K562 (cell line): ENCODE results near the gene ARHGAP26. TPM values are rescaled to one million over a fixed set of nuclear protein-coding genes. Genes with fewer than 3 reads are reported as not detected.

ENCODE experiments used
- ATAC-seq: fragments of 200-7000 bp; cut with Tn5 transposase; 3 replicates; pipeline ENCODE4 v1.9.1; 2020; ENCODE audit warnings: moderate library complexity
- BruUV-seq: library from RNA; stranded (reverse); fragments of 400-500 nt; replicated peaks from 2 replicates; lab custom pipeline; 2021; lab: Mats Ljungman, UMichigan
- CTCF ChIA-PET: fragments of 300-600 bp; formaldehyde crosslinking; extraction: SDS; loops from one replicate; lab custom pipeline; 2021; ENCODE audit warnings: low intra/inter-chr PET ratio; lab: Yijun Ruan, JAX
- POLR2A ChIA-PET: fragments of 300-600, 350-650 bp; sonication (Branson Sonifier 250); formaldehyde crosslinking; extraction: SDS; loops from one replicate; lab custom pipeline; 2021; ENCODE audit warnings: antibody characterized with exemption, inconsistent platforms; lab: Yijun Ruan, JAX
- DNase-seq, 4 experiments: peaks; one replicate each; pipeline versions ENCODE4 v3.0.0 to v3.0.0-alpha.2; 2011 to 2018; ENCODE audit warnings: low spot score in 3 of 4, mixed read lengths in 3 of 4; ENCODE audit errors: extremely low read depth in 1 of 4
- FAIRE-seq: peaks from 2 replicates; lab custom pipeline; 2011; peaks lifted over from hg19 to GRCh38; lab: Jason Lieb, UNC
- H2AFZ ChIP-seq: 2 replicates; pipeline ENCODE4 v1.6.0; 2011; ENCODE audit warnings: low read depth, low read length, control low read depth, inconsistent platforms
- H3K27ac ChIP-seq: fragments of 200-600 bp; 3 replicates; pipeline ENCODE4 v1.8.0; 2011; ENCODE audit warnings: low read depth, mild to moderate bottlenecking, control low read depth, inconsistent platforms, low read length, moderate library complexity, mixed read lengths; ENCODE audit errors: extremely low read depth
- H3K27me3 ChIP-seq, 2 experiments: fragments of 300-600 bp in 1 of 2; 2 replicates in 1 of 2; 3 replicates in 1 of 2; pipeline versions ENCODE4 v1.6.0 to v1.8.0; 2011; ENCODE audit warnings: inconsistent platforms in 2 of 2, low read length in 2 of 2, mild to moderate bottlenecking in 1 of 2, mixed read lengths in 1 of 2, moderate library complexity in 1 of 2; ENCODE audit not compliant: control insufficient read depth in 2 of 2, insufficient read depth in 2 of 2
- H3K36me3 ChIP-seq: fragments of 300-600 bp; 3 replicates; pipeline ENCODE4 v1.8.0; 2011; ENCODE audit warnings: mild to moderate bottlenecking, low read length, inconsistent platforms; ENCODE audit not compliant: control insufficient read depth, insufficient read depth
- H3K4me1 ChIP-seq, 2 experiments: fragments of 200-600 bp in 1 of 2; replicated peaks in 1 of 2; 2 replicates in 1 of 2; 3 replicates in 1 of 2; pipeline versions ENCODE4 v1.5.1 to v1.8.0; 2011; ENCODE audit warnings: inconsistent platforms in 2 of 2, low read length in 2 of 2, mild to moderate bottlenecking in 1 of 2, mixed read lengths in 1 of 2, moderate library complexity in 1 of 2; ENCODE audit not compliant: control insufficient read depth in 2 of 2, insufficient read depth in 2 of 2
- H3K4me2 ChIP-seq: 2 replicates; pipeline ENCODE4 v1.6.1; 2011; ENCODE audit warnings: low read length, control low read depth, inconsistent platforms, mixed read lengths; ENCODE audit not compliant: insufficient read depth
- H3K4me3 ChIP-seq: fragments of 200-600 bp; sonication (generic), shearing (Covaris generic); 2 replicates; pipeline ENCODE4 v1.5.1; 2016; ENCODE audit warnings: control low read depth, inconsistent platforms
- H3K79me2 ChIP-seq: fragments of 200-600 bp; 3 replicates; pipeline ENCODE4 v1.8.0; 2011; ENCODE audit warnings: low read length, inconsistent platforms; ENCODE audit not compliant: control insufficient read depth, insufficient read depth
- H3K9ac ChIP-seq, 2 experiments: 2 replicates each; pipeline versions ENCODE4 v1.6.0 to v1.6.1; 2011; ENCODE audit warnings: low read depth in 2 of 2, low read length in 2 of 2, control low read depth in 1 of 2, inconsistent platforms in 1 of 2, mild to moderate bottlenecking in 1 of 2, mixed read lengths in 1 of 2; ENCODE audit not compliant: insufficient read depth in 1 of 2
- H3K9me1 ChIP-seq: one replicate; pipeline ENCODE4 v1.6.0; 2011; ENCODE audit warnings: inconsistent platforms, mild to moderate bottlenecking, low read length, moderate library complexity; ENCODE audit not compliant: control insufficient read depth, insufficient read depth
- H3K9me3 ChIP-seq: replicated peaks from 2 replicates; pipeline ENCODE4 v1.5.1; 2011; ENCODE audit warnings: low read depth, low read length, inconsistent platforms; ENCODE audit not compliant: control insufficient read depth, insufficient read depth
- H4K20me1 ChIP-seq: replicated peaks from 2 replicates; pipeline ENCODE4 v1.6.1; 2011; ENCODE audit warnings: low read length, inconsistent platforms, mixed read lengths; ENCODE audit not compliant: control insufficient read depth, insufficient read depth
- CREB3 ChIP-seq: fragments of 450-650 bp; conservative IDR thresholded peaks from 2 replicates; pipeline ENCODE4 v1.6.1; 2016; ENCODE audit warnings: missing genetic modification characterization, low read depth, mild to moderate bottlenecking, missing compliant biosample characterization, moderate library complexity
- NBN ChIP-seq: fragments of 450-650 bp; IDR thresholded peaks from 2 replicates; pipeline ENCODE4 v1.6.1; 2016; ENCODE audit warnings: low read depth, mild to moderate bottlenecking
- SPI1 ChIP-seq: IDR thresholded peaks from 2 replicates; pipeline ENCODE4 v1.6.1; 2011; ENCODE audit warnings: low read depth, low read length, control low read depth, borderline replicate concordance
- ZNF274 ChIP-seq: IDR thresholded peaks from 2 replicates; pipeline ENCODE4 v1.6.1; 2011; ENCODE audit warnings: low read depth, mild to moderate bottlenecking, low read length, moderate library complexity, borderline replicate concordance
- WGBS: fragments of 100-300 bp; shearing (Covaris generic); methylation state at CpG from one replicate; pipeline ENCODE4 v1.1.6; 2016; ENCODE audit warnings: low coverage, mixed read lengths; ENCODE audit not compliant: insufficient coverage; ENCODE audit errors: missing lambda C conversion rate; 5-methylcytosine and 5-hydroxymethylcytosine counted together
- in situ Hi-C: fragments of 300-500 bp; cut with MboI; formaldehyde crosslinking; loops from 4 replicates; pipeline ENCODE4 v1.15.0; 2018; ENCODE audit warnings: inconsistent platforms, mixed read lengths
- intact Hi-C: fragments of 100-400 bp; cut with micrococcal nuclease; formaldehyde crosslinking; loops from 2 replicates; pipeline ENCODE4 v1.14.2; 2022
- polyA plus RNA-seq, 8 experiments: library from polyadenylated mRNA; depleted of rRNA in 4 of 8; stranded (reverse) in 5 of 8; unstranded in 3 of 8; fragments of >200 nt; fragmentation: Nextera tagmentation in 2 of 8; fragmentation: Illumina TruSeq in 1 of 8; extraction: Ambion mirVana in 2 of 8; extraction: Trizol in 1 of 8; gene quantifications; 2 replicates each; pipeline versions ENCODE4 v1.2.1 to v1.2.3, GENCODE V29; 2011 to 2014; ENCODE audit warnings: inconsistent platforms in 1 of 8, missing spikeins in 1 of 8
- total RNA-seq, 7 experiments: library from RNA; depleted of rRNA in 6 of 7; stranded (reverse); fragments of >200 nt in 6 of 7; fragmentation: Illumina TruSeq in 2 of 7; extraction: Trizol in 2 of 7; gene quantifications; 2 replicates each; pipeline versions ENCODE4 v1.2.1 to v1.2.3, GENCODE V29; 2011 to 2021; ENCODE audit warnings: low replicate concordance in 1 of 7
- TF ChIP-seq, protein P1 (sequence below): fragments of 250-450 bp; sonication (Bioruptor Pico); IDR thresholded peaks from 2 replicates; pipeline ENCODE4 v1.5.1; 2021; ENCODE audit warnings: mild to moderate bottlenecking

Gene ARHGAP26
- total and polyA plus RNA-seq, 9 of the 15 experiments (the other 6 are each of a cell fraction or from before 2014, with no cell fraction given), result 0.13 to 1.1 (median 0.55) TPM

GRCh38 chr5:143140492-143141203, 370.5 kb downstream of the ARHGAP26 start (continued):
- TF ChIP-seq, protein P1, sequence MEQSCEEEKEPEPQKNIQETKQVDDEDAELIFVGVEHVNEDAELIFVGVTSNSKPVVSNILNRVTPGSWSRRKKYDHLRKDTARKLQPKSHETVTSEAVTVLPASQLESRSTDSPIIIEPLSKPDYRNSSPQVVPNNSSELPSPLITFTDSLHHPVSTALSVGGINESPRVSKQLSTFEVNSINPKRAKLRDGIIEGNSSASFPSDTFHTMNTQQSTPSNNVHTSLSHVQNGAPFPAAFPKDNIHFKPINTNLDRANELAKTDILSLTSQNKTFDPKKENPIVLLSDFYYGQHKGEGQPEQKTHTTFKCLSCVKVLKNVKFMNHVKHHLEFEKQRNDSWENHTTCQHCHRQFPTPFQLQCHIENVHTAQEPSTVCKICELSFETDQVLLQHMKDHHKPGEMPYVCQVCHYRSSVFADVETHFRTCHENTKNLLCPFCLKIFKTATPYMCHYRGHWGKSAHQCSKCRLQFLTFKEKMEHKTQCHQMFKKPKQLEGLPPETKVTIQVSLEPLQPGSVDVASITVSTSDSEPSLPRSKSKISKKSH (CRISPR knock-in tag), result no peak
- TF ChIP-seq ZNF274 (no peak), CREB3 (no peak)

GRCh38 chr5:143141652-143142051, 371.5 kb downstream of the ARHGAP26 start:
- BruUV-seq, result no TSS peak
- no peaks in the 10 kb centered on the region for H3K9me3 ChIP-seq
- no peak overlapping the region for H3K4me2 ChIP-seq
- H4K20me1 ChIP-seq, result no peaks in the 10 kb centered on the region
- intact Hi-C loops (no loop called here), in situ Hi-C loops (no loop called here)
- WGBS, result 64% methylated on average over 6 of the region's 6 CpGs
- H3K4me3 ChIP-seq, result no peak overlapping the region
- H3K9ac ChIP-seq, result no peak overlapping the region
- ChIA-PET CTCF (no interaction called here), POLR2A (no interaction called here)
- no peak for FAIRE-seq
- peak; percentile 20; the same call in 1 of the 2 replicates for TF ChIP-seq SPI1
- no peak for TF ChIP-seq NBN
- no peak for ATAC-seq
- no peaks in the 10 kb centered on the region for H3K36me3 ChIP-seq
- H3K9me1 ChIP-seq, result no peaks in the 10 kb centered on the region
- no peaks in the 10 kb centered on the region for H3K79me2 ChIP-seq
- DNase-seq, result no peak
- no peaks in the 10 kb centered on the region for H3K27me3 ChIP-seq
- no peak overlapping the region for H3K27ac ChIP-seq
- no peak overlapping the region for H2AFZ ChIP-seq
- peaks cover 0 to 14% of the 10 kb centered on the region in 2 experiments; a peak in 3 of 5 replicates for H3K4me1 ChIP-seq
